ENCODE results near the gene LRRC75B. TPM values are rescaled to one million over a fixed set of nuclear protein-coding genes. Genes with fewer than 3 reads are reported as not detected.

The LRRC75B gene
- total and polyA plus RNA-seq, 9 of the 15 experiments (the other 6 are each of a cell fraction or from before 2014, with no cell fraction given): 0.10 to 2.8 (median 1.0) TPM; not detected in 1

- TF ChIP-seq EGR1 (conservative IDR thresholded peaks at IDR 0.05): peak; percentile 14; the same call in 1 of the 2 replicates
- no peak for TF ChIP-seq MED1 (CRISPR knock-in tag; IDR thresholded peaks at IDR 0.05; ENCODE audit: borderline replicate concordance)
- no peak for TF ChIP-seq POLR3G (IDR thresholded peaks at IDR 0.05; ENCODE audit: extremely low read depth, insufficient read length, insufficient replicate concordance)
- peak; percentile 25 for TF ChIP-seq HMGN3 (IDR thresholded peaks at IDR 0.05; ENCODE audit: borderline replicate concordance, extremely low read depth, insufficient read length, low read depth, low read length)
- TF ChIP-seq MAZ (CRISPR knock-in tag; conservative IDR thresholded peaks at IDR 0.05 in 1 of 2, IDR thresholded peaks at IDR 0.05 in 1 of 2): no peak
- TF ChIP-seq ZBTB7A (IDR thresholded peaks at IDR 0.05; ENCODE audit: borderline replicate concordance, control insufficient read depth, low read depth, low read length): peak; percentile 15; the same call in 1 of the 2 replicates
- no peak for TF ChIP-seq MTA3 (IDR thresholded peaks at IDR 0.05; ENCODE audit: borderline replicate concordance)
- no peak for TF ChIP-seq CBX1 (IDR thresholded peaks at IDR 0.05; ENCODE audit: low read depth)
- peak; percentile 43 for TF ChIP-seq RBBP5 (IDR thresholded peaks at IDR 0.05; ENCODE audit: borderline replicate concordance, insufficient read depth, low read length, poor library complexity, severe bottlenecking)
- 0 out of 2 replicates have a peak, but pooled peaks have one; percentile 12 for TF ChIP-seq L3MBTL2 (IDR thresholded peaks at IDR 0.05)
- no peak for TF ChIP-seq DIDO1 (tag; IDR thresholded peaks at IDR 0.05; ENCODE audit: low read depth)
- TF ChIP-seq SMARCB1 (IDR thresholded peaks at IDR 0.05; ENCODE audit: insufficient read length, low read depth): no peak
- TF ChIP-seq MNT (conservative IDR thresholded peaks at IDR 0.05): peak; percentile 29 to 37; a peak in 1 of 4 replicates
- no peak for TF ChIP-seq MCM7 (IDR thresholded peaks at IDR 0.05)
- TF ChIP-seq DPF2 (IDR thresholded peaks at IDR 0.05): no peak
- TF ChIP-seq POLR2G (IDR thresholded peaks at IDR 0.05; ENCODE audit: low read depth, low read length): peak; percentile 78
- no peak for TF ChIP-seq FUS (optimal IDR thresholded peaks at IDR 0.05; ENCODE audit: low read depth, low read length)
- peak in 2 of 3 experiments; percentile 31 to 40 for TF ChIP-seq YY1 (IDR thresholded peaks at IDR 0.05; ENCODE audit: borderline replicate concordance in 1 of 3, control insufficient read depth in 1 of 3, extremely low read depth in 1 of 3, insufficient read depth in 3 of 3, insufficient read length in 1 of 3, insufficient replicate concordance in 2 of 3, low read depth in 1 of 3, low read length in 2 of 3)
- TF ChIP-seq NKRF (IDR thresholded peaks at IDR 0.05; ENCODE audit: borderline replicate concordance): peak; percentile 13; the same call in 1 of the 2 replicates
- TF ChIP-seq, protein P1, sequence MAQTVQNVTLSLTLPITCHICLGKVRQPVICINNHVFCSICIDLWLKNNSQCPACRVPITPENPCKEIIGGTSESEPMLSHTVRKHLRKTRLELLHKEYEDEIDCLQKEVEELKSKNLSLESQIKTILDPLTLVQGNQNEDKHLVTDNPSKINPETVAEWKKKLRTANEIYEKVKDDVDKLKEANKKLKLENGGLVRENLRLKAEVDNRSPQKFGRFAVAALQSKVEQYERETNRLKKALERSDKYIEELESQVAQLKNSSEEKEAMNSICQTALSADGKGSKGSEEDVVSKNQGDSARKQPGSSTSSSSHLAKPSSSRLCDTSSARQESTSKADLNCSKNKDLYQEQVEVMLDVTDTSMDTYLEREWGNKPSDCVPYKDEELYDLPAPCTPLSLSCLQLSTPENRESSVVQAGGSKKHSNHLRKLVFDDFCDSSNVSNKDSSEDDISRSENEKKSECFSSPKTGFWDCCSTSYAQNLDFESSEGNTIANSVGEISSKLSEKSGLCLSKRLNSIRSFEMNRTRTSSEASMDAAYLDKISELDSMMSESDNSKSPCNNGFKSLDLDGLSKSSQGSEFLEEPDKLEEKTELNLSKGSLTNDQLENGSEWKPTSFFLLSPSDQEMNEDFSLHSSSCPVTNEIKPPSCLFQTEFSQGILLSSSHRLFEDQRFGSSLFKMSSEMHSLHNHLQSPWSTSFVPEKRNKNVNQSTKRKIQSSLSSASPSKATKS (CRISPR knock-in tag; IDR thresholded peaks at IDR 0.05): no peak
Measured at GRCh38 chr22:24554313-24555164, 38.3 kb downstream of the LRRC75B start, which contains the start of gene GUCD1 (continued).
